ENCODE measurements around the gene SMG9.
"Not testable (repeated sequence)": the region's sequence is repeated elsewhere in the genome, so short reads cannot be mapped to it uniquely, and the experiment has no call there.

The SMG9 gene

DNA sequence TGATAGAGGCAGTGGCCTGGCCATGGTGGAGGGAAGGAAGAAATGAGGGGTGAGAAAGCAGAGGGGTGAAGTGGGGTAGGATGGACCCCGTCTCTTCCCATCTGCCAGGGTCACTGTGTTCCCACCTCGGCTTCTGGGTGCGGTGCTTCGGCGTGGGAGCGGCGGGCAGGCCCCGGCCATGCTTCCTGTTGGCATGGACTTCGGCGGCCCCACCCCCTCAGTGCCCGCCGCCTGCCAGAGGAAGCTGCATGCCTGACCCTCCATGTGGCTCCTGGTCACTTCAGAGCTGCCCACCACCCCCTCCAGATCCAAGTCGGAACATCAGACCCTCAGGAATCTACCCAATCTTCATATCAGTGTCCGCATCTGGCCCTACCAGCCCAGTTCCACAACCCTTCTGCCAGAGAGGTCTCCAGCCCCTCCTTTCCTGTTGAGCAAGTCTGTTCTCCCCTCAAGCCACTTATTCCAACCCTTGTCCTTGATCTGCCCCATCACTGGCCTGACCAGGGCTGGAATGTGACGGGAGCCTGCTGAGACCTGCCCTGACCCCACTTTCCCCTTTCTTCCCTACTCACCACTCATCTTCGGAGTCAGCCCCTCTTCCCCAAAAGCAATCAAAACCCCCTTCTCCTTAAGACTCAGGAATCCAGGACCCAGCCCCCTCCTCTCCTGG, 24.5 kb upstream of the SMG9 start:
- DNase-seq = no peak

- DNase-seq = no peak
These were observed 23.9 kb upstream of the SMG9 start for GRCh38 chr19:43778651-43779050.

GRCh38 chr19:43777163-43777695, 22.5 kb upstream of the SMG9 start:
- DNase-seq = no peak

- peak; percentile 75 for DNase-seq
These were observed 21.5 kb upstream of the SMG9 start for GRCh38 chr19:43776286-43776685.

GRCh38 chr19:43775299-43775890, 20.6 kb upstream of the SMG9 start:
- DNase-seq = no peak

- not testable (repeated sequence) for DNase-seq
These were observed 20.1 kb upstream of the SMG9 start for GRCh38 chr19:43774940-43775258.

GRCh38 chr19:43774103-43774939, 19.6 kb upstream of the SMG9 start:
- DNase-seq = no peak

DNA sequence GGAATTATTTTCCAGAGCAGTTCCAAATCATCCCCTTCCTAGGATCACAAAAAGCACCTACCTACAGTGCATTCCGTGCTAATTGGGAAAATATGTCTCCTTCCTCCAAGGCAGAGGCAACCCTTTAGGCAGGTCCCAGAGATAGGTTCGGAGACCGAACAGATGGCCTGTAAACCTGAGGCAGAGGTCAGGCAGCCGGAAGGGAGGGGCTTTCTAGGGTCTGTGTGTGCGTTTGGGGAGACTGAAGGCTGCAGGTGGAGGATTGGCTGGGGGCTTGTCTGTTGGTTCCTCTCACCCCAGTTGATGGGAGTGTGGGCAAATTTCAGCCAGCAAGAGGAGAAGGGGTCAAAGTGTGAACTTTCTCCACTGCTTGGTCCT, 19.0 kb upstream of the SMG9 start:
- no peak for DNase-seq

DNA sequence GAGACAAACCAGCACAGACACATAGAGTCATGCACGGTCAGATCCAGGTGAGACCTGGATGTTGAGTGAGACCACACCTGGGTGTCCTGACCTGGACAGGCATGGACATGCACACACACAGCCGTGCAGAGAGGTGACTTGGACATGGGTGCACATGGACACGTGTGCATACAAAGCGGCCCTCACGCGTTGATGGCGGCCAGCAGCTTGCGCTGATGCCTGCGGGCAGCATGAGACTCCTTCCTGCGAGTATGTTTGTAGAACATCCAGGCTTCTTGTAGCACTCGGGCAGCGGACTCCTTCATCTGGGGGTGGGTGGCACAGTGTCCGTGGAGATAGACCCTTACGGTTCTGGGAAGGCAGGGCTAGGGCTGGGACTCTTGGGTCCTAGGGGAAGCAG, 14.5 kb upstream of the SMG9 start:
- no peak for DNase-seq

DNA sequence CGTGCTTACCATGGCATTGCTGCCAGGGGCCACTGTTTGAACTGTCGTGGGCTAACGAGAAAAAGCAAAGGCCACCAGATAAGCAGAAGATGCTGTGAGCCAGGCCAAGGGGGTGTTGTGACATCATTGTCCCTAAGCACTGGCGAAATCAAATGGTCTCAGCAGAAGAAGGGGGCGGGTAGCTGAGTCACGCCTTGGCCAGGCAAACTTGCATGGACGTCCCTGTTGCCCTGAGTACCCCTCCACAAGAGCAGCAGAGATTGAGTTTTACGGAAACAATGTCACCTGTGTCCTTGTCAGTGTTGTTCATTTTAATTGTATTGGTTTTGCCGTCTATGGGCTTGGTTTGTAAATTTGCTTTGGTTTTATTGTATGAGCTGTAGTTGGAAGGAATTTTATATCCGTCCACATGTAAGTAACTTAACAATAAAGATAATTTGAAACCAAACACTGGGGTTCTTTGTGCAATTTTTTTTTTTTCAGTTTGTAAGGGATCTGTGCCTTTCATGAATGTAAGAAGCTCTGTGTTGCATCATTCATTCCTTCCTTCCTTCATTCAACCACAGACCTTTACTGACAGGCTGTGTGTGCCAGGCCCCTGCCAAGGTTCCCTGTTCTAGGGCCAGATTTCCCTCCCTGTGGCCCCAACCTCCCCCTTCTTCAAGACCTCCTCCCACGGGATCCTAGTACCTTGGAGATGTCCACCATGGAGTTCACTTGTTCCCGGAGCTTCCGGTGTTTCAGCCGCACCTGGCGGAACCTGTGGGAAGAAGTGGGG, 13.7 kb upstream of the SMG9 start:
- DNase-seq = no peak

DNA sequence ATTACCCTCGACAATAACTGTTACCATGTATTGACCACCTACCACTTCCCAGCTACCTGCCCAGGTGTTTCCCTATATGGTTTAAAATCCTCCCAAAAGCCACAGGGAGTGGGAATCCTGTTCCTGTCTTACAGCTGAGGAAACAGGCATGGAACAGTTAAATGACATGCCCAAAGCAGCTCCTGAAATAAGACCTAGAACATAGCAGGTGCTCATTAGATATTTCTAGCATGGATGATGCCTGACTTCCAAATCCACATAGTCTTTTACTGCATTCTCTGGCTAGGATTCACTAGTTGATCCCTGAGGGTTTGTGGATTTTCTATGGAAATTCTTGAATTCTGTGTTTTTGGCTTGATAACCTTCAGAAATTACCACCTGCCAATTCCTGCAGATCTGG, 13.1 kb upstream of the SMG9 start:
- no peak for DNase-seq

DNA sequence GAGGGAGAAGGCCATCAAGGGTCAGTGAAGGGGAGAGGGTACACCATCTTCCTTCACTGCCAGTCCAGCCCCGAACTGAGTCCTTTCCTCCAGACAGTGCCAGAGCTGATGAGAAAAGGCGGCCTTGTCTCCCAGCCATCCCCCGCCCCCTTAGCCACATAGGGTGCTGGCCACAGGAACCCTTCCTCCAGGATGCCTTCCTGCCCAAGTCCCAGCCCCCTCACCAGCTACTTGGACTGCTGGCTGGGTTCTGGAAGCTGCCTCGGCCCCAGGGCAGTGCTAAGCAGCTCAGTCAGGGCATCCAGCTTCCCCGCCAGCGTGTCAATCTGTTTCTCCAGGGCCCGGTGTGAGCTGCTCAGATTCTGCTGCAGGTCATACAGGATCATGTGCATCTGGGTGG, 12.6 kb upstream of the SMG9 start:
- DNase-seq = no peak

DNA sequence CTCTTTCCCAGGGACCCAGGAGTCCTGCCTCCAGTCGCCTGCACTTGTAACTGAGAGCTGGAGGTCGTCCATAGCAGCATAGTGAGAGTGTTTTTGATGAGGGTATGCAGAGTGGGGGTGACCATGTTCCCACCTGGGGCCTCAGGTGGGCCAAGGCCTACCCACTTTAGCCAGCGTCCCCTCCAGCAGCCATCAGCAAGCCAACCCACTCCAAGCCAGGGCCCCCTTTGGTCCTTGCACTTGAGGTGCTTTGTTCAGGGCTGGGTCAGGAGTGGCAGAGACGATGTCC, 11.9 kb upstream of the SMG9 start:
- no peak for DNase-seq

GRCh38 chr19:43765109-43765876, 10.5 kb upstream of the SMG9 start:
- DNase-seq = peak; percentile 78

DNA sequence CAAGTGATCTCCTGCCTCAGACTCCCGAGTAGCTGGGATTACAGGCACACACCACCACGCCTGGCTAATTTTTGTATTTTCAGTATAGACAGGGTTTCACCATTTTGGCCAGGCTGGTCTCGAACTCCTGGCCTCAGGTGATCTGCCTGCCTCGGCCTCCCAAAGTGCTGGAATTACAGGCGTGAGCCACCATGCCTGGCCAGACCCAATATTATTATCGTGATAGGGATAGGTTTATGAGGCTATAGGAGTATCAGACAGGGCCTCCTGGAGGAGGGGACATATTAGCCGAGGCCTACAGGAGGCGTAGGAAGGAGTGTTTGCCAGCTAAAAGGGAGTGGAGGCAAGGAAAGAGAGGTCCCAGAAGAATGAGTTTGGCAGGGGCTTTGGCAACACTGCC, 9.9 kb upstream of the SMG9 start:
- not testable (repeated sequence) for DNase-seq

- DNase-seq = no peak
These were observed 8.7 kb upstream of the SMG9 start for GRCh38 chr19:43763473-43763939.

DNA sequence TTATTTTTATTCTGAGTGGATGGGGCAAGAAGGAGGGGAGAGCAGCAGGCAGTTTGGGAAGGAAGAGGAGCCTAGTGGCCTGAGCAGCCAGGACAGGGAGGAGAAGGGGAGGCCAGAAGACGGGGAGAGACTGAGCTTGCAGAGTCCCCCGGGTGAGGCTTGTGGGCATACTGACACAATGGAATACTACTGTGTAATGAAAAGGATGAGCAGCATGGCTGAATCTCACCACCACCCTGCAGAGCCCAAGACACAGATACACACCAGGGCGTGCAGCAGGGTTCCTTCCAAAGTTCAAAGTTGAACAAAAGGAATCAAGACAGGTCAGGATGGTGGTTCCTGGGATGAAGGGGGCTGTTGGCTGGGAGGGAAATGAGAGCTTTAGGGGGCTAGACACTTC, 8.1 kb upstream of the SMG9 start:
- no peak for DNase-seq

DNA sequence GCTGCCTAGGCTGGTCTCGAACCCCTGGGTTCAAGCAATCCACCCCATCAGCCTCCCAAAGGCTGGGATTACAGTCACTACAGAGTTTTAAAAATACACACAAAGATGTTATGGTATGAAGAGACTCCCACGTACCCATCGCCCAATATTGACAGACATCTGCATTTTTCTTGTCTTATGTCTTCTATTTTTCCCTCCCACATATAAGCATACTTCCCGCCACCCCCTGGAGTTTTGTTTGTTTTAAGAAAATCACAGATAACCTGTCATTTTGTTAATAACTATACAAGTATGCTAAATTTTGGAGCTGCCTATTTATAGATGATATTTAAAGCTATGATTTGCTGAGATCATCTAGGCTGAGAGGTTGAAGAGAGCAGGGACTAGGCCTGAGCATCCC, 6.2 kb upstream of the SMG9 start:
- no peak for DNase-seq

DNA sequence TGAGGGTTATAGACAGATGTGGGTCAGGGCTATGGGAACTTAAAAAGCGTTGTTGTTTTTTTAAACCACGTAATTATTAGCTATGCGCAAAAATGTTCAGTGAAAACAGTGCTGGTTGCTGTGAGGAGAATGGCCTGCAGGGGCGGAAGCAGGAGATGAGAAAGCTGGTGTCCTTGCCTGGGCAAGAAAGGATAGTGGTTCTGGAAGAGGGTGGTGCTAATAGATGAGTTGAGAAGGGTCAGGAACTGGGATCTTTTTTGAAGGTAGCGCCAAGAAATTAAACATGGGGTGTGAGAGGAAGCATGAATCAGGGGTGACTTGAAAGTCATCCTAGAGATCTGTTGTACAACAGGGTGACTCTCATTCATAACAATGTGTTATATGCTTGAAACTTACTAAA, 4.8 kb upstream of the SMG9 start:
- DNase-seq = no peak

- DNase-seq = peak; percentile 77
These were observed 567 bp upstream of the SMG9 start for GRCh38 chr19:43755256-43755801.

DNA sequence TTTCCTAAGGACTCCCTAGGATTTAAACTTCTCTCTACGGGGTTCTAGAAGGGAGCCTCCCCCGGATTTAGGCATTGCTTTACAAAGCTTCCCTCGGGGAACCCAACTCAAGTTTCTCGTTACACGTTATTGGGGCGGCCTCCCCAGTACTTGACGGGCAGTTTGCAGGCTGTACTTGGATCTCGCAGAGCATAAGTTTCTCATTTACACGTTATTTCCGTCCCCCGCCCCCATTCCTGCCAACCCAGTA, 584 bp downstream of the SMG9 start:
- DNase-seq = no peak

- no peak for DNase-seq
These were observed 2.4 kb downstream of the SMG9 start for GRCh38 chr19:43752287-43752875.
